HG02678 (cell line): ENCODE data around the gene NAPB.
"Not testable (repeated sequence)": the region's sequence is repeated elsewhere in the genome, so short reads cannot be mapped to it uniquely, and the experiment has no call there.

Experiments
- ATAC-seq: cut with Tn5 transposase; IDR thresholded peaks from one replicate; pipeline ENCODE4 v1.9.1; 2021; ENCODE audit warnings: mild to moderate bottlenecking, moderate library complexity; ENCODE audit not compliant: unreplicated experiment

Gene NAPB

GRCh38 chr20:23349338-23350195, 71.7 kb downstream of the NAPB start:
- peak; percentile 42 for ATAC-seq

- not testable (repeated sequence) for ATAC-seq
Measured at GRCh38 chr20:23348510-23348909, 72.8 kb downstream of the NAPB start.

DNA sequence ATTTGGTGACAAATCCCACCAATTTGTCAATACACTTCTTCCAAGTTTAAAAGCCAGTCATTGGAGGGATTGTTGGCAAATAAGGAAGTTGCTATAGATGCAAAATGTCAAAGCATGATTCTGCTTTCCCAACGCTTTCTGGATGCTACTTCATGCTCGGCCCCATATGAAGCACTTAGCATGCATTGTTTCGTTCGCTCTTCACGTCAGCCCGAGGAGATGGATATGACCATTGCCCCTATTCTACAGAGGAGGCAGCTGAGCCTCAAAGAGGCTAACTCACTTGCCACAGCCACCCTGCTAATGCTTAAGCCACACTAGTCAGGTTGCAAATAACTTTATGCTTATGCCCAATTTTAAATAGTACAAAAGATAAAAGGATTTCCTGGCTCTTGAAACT, 73.5 kb downstream of the NAPB start:
- ATAC-seq, result no peak

DNA sequence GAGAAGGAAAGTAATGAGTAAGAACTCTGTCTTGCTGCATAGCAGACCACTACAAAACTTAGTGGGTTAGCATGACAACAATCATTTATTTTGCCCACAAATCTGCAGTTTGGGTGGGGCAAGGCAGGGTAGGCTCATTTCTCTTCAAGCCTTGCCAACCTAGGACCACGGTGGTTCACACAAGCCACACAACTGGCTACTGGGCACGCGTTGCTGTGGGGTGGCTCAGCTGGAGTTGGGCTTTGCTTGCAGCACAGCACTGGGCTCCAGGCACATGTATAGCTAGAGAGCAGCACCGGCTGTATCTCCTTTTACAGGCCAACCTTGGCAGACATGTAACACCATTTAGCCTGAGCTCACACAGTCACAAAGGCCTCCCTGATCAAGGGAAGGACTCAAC, 75.3 kb downstream of the NAPB start:
- no peak for ATAC-seq

DNA sequence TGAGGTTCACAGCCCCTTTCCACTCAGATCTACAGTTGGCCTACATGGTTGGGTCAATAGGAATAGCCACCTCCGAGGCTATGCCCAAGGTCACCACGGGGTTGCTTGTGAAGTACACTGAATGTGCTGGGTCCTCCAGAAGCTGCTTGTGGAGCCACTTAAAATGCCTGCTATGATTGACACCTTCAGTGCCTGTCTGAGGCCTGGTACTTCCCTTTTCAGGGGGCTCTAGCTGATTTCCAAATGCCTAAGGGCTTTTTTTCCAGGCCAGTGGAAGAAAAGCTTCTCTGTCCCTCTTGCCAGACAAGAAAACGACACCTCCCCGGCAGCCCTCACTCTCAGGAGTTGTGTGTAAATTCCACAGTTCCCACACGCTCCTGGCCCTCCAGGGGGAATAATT, 77.0 kb downstream of the NAPB start:
- ATAC-seq, result no peak

DNA sequence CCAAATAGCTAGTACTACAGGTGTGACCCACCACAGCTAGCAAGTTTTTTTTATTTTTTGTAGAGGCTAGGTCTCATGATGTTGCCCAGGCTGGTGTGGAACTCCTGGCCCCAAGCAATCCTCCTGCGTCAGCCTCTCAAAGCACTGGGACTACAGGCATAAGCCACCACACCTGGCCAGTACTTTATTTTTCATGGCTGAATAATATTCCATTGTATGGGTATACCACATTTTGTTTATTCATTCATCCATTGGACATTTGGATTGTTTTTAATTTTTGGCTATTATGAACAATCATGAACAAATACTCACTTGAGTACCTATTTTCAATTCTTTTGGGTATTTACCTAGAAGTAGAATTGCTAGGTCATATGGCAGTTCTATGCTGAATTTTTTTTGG, 77.7 kb downstream of the NAPB start:
- ATAC-seq, result no peak

GRCh38 chr20:23341073-23341472, 80.2 kb downstream of the NAPB start:
- ATAC-seq, result no peak

DNA sequence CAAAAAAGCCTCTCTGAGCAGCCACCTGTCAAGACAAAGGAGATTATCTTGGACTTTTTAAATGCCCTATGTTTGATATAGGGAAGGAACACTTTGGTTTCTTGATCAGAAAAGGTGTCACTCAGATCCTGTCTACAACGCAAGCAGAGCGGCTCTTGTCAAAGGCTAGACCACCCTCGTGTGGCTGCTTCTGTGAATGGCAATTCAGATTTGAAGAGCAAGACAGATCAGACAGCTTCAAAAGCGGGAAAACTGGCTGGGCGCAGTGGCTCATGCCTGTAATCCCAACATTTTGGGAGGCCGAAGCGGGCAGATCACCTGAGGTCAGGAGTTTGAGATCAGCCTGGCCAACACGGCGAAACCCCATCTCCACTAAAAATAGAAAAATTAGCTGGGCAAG, 80.8 kb downstream of the NAPB start:
- ATAC-seq, result no peak

GRCh38 chr20:23339986-23340385, 81.3 kb downstream of the NAPB start:
- no peak for ATAC-seq

- ATAC-seq, result no peak
Measured at GRCh38 chr20:23337312-23337711, 84.0 kb downstream of the NAPB start.

DNA sequence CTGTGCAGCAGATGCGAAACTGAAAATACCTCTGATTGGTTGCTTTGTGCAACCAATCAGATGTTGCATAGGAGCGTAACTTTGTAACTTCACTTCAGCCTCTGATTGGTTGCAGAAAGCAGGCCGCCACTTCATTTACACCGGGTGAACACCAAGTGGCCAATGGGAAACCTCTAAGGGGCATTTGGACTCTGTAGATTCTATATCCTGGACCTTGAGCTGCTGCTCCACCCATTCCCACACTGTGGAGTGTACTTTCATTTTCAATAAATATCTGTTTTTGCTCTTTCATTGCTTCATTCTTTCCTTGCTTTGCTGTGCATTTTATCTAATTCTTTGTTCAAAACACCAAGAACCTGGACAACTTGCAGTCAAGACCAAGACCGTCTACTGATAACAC, 84.8 kb downstream of the NAPB start:
- ATAC-seq, result no peak

GRCh38 chr20:23335521-23335920, 85.8 kb downstream of the NAPB start:
- no peak for ATAC-seq

- no peak for ATAC-seq
Measured at GRCh38 chr20:23334111-23334510, 87.2 kb downstream of the NAPB start.

DNA sequence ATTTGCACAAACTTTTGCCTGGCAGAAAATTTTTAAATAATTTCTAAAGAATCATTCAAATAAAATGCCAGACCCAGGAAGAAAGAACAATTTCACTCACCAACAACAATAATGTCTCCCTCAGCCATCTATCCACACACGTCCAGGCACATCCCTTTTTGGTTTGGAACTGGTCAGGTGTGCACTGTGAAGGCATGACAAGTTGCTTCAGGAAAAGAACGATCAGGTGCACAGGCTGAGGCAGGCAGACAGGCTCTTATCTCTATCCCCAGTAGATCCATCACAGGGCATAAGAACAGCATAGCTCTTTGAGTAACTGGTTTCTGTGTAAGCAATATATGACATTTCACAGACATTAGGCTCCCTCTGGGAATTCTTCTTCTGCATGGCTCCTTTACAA, 88.8 kb downstream of the NAPB start:
- ATAC-seq, result no peak

DNA sequence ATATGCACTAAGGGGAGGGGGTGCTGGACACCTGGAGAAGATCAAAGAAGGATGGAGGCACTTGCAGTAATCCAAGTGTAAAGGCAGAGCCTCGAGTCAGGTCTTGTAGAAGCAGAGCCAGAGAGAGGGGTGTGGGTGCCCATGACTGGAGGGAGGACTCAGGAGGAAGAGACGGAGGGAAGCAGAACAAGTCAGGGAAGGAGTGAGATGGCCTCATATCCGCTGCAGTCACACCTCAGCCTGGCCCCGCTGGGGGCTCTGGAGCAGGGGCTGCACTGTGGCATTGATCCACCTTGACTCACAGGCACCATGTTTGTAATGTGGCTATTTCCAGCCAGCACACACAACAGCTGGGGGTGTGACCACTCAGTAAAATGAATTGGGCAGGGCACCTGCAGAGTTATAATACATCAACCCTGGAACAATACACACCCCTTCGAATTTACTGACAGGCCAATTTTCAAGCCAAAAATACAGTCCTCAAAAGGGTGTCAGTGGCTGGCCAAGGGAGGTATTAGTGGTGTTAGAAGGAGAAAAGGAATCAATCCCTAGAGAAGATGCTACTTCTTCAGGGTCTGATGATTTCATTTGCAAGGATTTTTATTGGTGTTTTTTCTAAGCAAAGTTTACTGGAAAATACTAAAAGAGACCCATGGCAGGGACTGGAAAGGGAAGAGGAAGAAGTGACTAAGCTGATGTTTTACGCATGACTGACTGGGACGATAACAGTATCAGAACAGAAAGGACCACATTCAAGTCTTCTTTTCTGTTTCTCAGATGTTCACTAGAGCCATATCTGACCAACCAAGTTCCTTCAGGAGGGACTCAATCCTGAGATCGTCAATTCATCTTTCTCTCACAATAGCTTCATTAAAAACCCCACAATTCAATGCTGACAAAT, 89.6 kb downstream of the NAPB start:
- ATAC-seq, result no peak

- no peak for ATAC-seq
Measured at GRCh38 chr20:23327617-23328333, 93.5 kb downstream of the NAPB start.

GRCh38 chr20:23326774-23327173, 94.5 kb downstream of the NAPB start:
- no peak for ATAC-seq

GRCh38 chr20:23325107-23325506, 96.2 kb downstream of the NAPB start:
- no peak for ATAC-seq
